ENCODE data around the gene GRIK1. TPM values are rescaled to one million over a fixed set of nuclear protein-coding genes. Genes with fewer than 3 reads are reported as not detected.

Gene GRIK1
- total RNA-seq, 1 experiment from 2014 or later = not detected

- CTCF ChIA-PET = no interaction called here
- H3K36me3 ChIP-seq (ENCODE audit: control insufficient read depth, insufficient read depth, low read length) = no peaks in the 10 kb centered on the region
- Mint-ChIP-seq H3K4me3 (ENCODE audit: unreplicated experiment) (no peak overlapping the region), H3K36me3 (ENCODE audit: insufficient read depth, unreplicated experiment) (no peaks in the 10 kb centered on the region), H3K9me3 (ENCODE audit: unreplicated experiment) (peaks cover 25% of the 10 kb centered on the region), H3K27ac (ENCODE audit: unreplicated experiment) (no peak overlapping the region), H3K27me3 (ENCODE audit: insufficient read depth, unreplicated experiment) (peaks cover 3% of the 10 kb centered on the region), H3K4me1 (ENCODE audit: low read depth, unreplicated experiment) (no peaks in the 10 kb centered on the region)
- no peaks in the 10 kb centered on the region for H3K27me3 ChIP-seq (replicated peaks; ENCODE audit: control insufficient read depth, insufficient read depth, low read length)
- H3K4me1 ChIP-seq = no peaks in the 10 kb centered on the region
- DNase-seq = no peak
- H3K4me3 ChIP-seq (ENCODE audit: low read depth, low read length) = no peak overlapping the region
- intact Hi-C loops (cut with micrococcal nuclease; ENCODE audit: unreplicated experiment) = no loop called here
- BruUV-seq (replicated peaks) = no TSS peak
- POLR2A ChIA-PET = no interaction called here
- H3K9me3 ChIP-seq = peaks cover 10% of the 10 kb centered on the region
- no peak for TF ChIP-seq CTCF (IDR thresholded peaks at IDR 0.05; ENCODE audit: insufficient read depth in 1 of 2, low read depth in 1 of 2, low read length in 1 of 2, severe bottlenecking in 1 of 2, unreplicated experiment in 1 of 2)
Observed at GRCh38 chr21:29526545-29526944, 413.3 kb downstream of the GRIK1 start.

- Histone ChIP-seq H3K4me3 (ENCODE audit: low read depth, low read length) (no peak overlapping the region), H3K27me3 (replicated peaks; ENCODE audit: control insufficient read depth, insufficient read depth, low read length) (no peaks in the 10 kb centered on the region), H3K9me3 (peaks cover 10% of the 10 kb centered on the region), H3K4me1 (no peaks in the 10 kb centered on the region), H3K36me3 (ENCODE audit: control insufficient read depth, insufficient read depth, low read length) (no peaks in the 10 kb centered on the region)
- Mint-ChIP-seq H3K4me3 (ENCODE audit: unreplicated experiment) (no peak overlapping the region), H3K27ac (ENCODE audit: unreplicated experiment) (no peak overlapping the region), H3K9me3 (ENCODE audit: unreplicated experiment) (peaks cover 25% of the 10 kb centered on the region), H3K27me3 (ENCODE audit: insufficient read depth, unreplicated experiment) (no peaks in the 10 kb centered on the region), H3K36me3 (ENCODE audit: insufficient read depth, unreplicated experiment) (no peaks in the 10 kb centered on the region), H3K4me1 (ENCODE audit: low read depth, unreplicated experiment) (no peaks in the 10 kb centered on the region)
- ChIA-PET CTCF (no interaction called here), POLR2A (no interaction called here)
- DNase-seq = no peak
- BruUV-seq (replicated peaks) = no TSS peak
- no peak for TF ChIP-seq CTCF (IDR thresholded peaks at IDR 0.05; ENCODE audit: insufficient read depth in 1 of 2, low read depth in 1 of 2, low read length in 1 of 2, severe bottlenecking in 1 of 2, unreplicated experiment in 1 of 2)
- intact Hi-C loops (cut with micrococcal nuclease; ENCODE audit: unreplicated experiment) = no loop called here
Observed at GRCh38 chr21:29524055-29524454, 415.7 kb downstream of the GRIK1 start.

- no peaks in the 10 kb centered on the region for H3K27me3 Mint-ChIP-seq (ENCODE audit: insufficient read depth, unreplicated experiment)
- H3K36me3 Mint-ChIP-seq (ENCODE audit: insufficient read depth, unreplicated experiment) = no peaks in the 10 kb centered on the region
- no peaks in the 10 kb centered on the region for H3K4me1 Mint-ChIP-seq (ENCODE audit: low read depth, unreplicated experiment)
- BruUV-seq (replicated peaks) = no TSS peak
- no peak for TF ChIP-seq CTCF (IDR thresholded peaks at IDR 0.05; ENCODE audit: insufficient read depth in 1 of 2, low read depth in 1 of 2, low read length in 1 of 2, severe bottlenecking in 1 of 2, unreplicated experiment in 1 of 2)
- H3K4me1 ChIP-seq = no peaks in the 10 kb centered on the region
- no peak overlapping the region for H3K4me3 ChIP-seq (ENCODE audit: low read depth, low read length)
- intact Hi-C loops (cut with micrococcal nuclease; ENCODE audit: unreplicated experiment) = no loop called here
- no peak overlapping the region for H3K27ac Mint-ChIP-seq (ENCODE audit: unreplicated experiment)
- peaks cover 25% of the 10 kb centered on the region for H3K9me3 Mint-ChIP-seq (ENCODE audit: unreplicated experiment)
- CTCF ChIA-PET = no interaction called here
- no peak for DNase-seq
- no peak overlapping the region for H3K4me3 Mint-ChIP-seq (ENCODE audit: unreplicated experiment)
- POLR2A ChIA-PET = no interaction called here
- H3K27me3 ChIP-seq (replicated peaks; ENCODE audit: control insufficient read depth, insufficient read depth, low read length) = no peaks in the 10 kb centered on the region
- H3K36me3 ChIP-seq (ENCODE audit: control insufficient read depth, insufficient read depth, low read length) = no peaks in the 10 kb centered on the region
- peaks cover 10% of the 10 kb centered on the region for H3K9me3 ChIP-seq
Observed at GRCh38 chr21:29523646-29524045, 416.1 kb downstream of the GRIK1 start.

Measured in Caco-2 (cell line).